GM12874 (cell line): Measurements from ENCODE around the gene SULT1A1.

Experiments used
- TF ChIP-seq, protein P1 (sequence below): IDR thresholded peaks from 2 replicates; pipeline ENCODE4 v1.5.1; 2011; ENCODE audit warnings: low read depth, mild to moderate bottlenecking, control low read depth, low read length, moderate library complexity; ENCODE audit not compliant: insufficient read depth

Gene SULT1A1

DNA sequence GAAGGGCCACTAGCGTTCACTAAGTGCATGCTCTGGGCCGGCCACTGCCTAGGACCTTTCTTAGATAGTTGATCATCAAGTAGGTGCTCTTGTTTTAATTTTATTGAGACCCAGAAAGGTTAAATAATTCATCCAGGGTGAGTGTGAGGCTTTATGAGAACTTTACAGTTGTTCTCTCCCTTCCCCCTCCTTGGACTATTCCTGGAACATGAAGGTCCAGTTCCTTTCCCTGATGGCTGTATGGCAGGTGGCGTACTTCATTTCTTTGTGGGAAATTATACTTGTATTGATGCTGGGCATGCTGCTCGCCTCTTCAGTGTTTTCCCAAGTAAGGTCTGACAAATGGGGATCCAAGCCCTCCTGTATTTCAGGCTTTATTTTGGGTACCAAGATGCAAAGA is 47.6 kb downstream of the SULT1A1 start:
- TF ChIP-seq, protein P1, sequence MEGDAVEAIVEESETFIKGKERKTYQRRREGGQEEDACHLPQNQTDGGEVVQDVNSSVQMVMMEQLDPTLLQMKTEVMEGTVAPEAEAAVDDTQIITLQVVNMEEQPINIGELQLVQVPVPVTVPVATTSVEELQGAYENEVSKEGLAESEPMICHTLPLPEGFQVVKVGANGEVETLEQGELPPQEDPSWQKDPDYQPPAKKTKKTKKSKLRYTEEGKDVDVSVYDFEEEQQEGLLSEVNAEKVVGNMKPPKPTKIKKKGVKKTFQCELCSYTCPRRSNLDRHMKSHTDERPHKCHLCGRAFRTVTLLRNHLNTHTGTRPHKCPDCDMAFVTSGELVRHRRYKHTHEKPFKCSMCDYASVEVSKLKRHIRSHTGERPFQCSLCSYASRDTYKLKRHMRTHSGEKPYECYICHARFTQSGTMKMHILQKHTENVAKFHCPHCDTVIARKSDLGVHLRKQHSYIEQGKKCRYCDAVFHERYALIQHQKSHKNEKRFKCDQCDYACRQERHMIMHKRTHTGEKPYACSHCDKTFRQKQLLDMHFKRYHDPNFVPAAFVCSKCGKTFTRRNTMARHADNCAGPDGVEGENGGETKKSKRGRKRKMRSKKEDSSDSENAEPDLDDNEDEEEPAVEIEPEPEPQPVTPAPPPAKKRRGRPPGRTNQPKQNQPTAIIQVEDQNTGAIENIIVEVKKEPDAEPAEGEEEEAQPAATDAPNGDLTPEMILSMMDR = no peak

DNA sequence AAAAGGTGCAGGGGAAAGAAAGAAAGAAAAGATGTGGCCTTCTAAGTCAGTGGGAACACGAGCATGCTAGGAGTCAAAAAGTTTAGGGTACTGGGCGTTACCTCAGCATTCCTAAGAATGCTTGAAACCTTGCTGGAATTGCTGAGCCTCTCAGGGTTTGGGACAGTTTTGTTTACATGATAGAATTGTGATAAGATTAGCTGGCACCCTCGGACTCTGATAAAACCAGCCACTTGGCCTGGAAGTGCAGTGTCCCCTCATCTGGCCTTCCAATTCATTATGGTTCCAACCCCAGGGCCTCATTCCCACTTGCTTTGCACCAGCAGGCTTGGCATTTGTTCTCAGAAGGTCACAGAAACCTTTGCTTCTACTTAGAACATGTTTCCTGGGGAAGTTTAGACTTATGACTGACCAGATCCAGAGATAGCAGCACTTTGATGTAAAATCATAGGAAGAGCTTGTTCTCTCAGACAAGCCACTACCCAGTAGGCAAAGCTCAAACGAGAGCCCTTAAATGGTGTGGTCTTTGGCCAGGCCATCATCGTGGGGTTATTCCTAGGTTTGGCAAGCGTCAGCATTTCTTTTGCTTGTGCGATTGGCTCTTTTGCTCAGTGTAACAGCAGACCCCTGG is 48.2 kb downstream of the SULT1A1 start:
- TF ChIP-seq, protein P1 = no peak

DNA sequence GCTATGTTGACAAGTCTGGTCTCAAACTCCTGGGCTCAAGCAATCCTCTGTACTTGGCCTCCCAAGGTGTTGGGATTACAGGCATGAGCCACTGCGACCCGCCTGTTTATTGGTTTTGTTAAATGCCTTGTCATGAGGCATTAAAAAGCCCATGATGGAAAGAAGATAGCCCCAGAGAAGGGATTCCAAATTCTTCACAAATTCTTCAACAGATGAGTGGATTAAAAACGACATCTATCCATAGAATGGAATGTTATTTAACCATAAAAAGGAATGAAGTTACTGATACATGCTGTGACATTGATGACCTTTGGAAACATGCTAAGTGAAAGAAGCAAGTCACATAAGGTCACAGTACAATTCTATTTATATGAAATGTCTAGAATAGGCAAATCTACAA is 51.4 kb downstream of the SULT1A1 start:
- TF ChIP-seq, protein P1 = no peak

DNA sequence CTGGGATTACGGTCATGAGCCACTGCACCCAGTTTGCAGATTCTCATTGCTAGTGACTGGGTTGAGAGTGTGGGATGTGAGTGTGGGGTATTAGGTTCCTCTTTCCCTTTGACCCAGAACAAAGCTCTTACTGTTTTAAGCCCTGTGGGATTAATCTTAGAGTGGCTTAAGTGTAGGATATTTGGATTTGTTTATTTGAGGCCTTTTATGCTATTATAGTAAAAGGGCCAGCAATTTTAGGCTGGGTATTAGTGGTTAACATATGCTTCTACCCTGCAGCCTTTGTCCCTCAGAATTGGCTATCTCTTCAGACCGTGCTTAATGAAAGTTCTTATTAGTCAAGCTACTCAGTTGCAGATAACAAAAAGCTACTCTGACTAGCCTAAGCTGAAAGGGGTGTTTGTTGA is 52.9 kb downstream of the SULT1A1 start:
- TF ChIP-seq, protein P1 = no peak

DNA sequence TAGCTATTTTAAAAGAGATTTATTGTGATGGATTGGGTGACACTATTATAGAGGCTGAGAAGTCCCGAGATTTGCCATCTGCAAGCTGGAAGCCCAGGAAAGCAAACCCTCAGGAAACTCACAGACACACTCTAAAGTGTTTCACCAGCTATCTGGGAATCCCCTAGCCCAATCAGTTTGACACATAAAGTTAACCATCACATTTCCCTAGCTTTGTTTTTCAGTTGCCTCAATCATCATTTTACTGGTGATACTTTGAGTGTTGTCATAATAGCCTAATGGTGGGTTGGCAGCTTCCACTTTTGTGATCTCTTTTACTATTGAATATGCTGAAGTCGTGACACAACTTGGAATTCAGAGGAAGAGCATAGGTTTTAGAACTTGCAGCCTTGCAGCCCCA is 54.3 kb downstream of the SULT1A1 start:
- TF ChIP-seq, protein P1 = no peak
